OCI-LY1 (cell line): Measurements from ENCODE around the gene DPP4.

Experiments used
- H2AFZ ChIP-seq: fragments of 200-600 bp; sonication (generic), shearing (Covaris generic); 2 replicates; pipeline ENCODE4 v1.6.0; 2014; ENCODE audit warnings: antibody characterized with exemption, mild to moderate bottlenecking, low read length
- H3F3A ChIP-seq: fragments of 200-600 bp; sonication (generic), shearing (Covaris generic); 2 replicates; pipeline ENCODE4 v1.6.0; 2014; ENCODE audit warnings: mild to moderate bottlenecking, antibody characterized with exemption, low read length, moderate library complexity; ENCODE audit not compliant: insufficient read depth
- H3K27ac ChIP-seq: fragments of 200-600 bp; sonication (generic); 2 replicates; pipeline ENCODE4 v1.5.1; 2014; ENCODE audit warnings: low read length, mixed run types, mild to moderate bottlenecking, low read depth; ENCODE audit not compliant: poor library complexity, severe bottlenecking
- H3K27me3 ChIP-seq: fragments of 200-600 bp; sonication (generic); 2 replicates; pipeline ENCODE4 v1.6.0; 2014; ENCODE audit warnings: antibody characterized with exemption, mild to moderate bottlenecking, low read length, moderate library complexity; ENCODE audit not compliant: insufficient read depth
- H3K36me3 ChIP-seq: fragments of 200-600 bp; sonication (generic); 2 replicates; pipeline ENCODE4 v1.6.1; 2014; ENCODE audit warnings: mild to moderate bottlenecking, antibody characterized with exemption, low read length, moderate library complexity, mixed read lengths; ENCODE audit not compliant: insufficient read depth
- H3K4me1 ChIP-seq: fragments of 200-600 bp; sonication (generic); 2 replicates; pipeline ENCODE4 v1.5.1; 2014; ENCODE audit warnings: mild to moderate bottlenecking, low read length, moderate library complexity; ENCODE audit not compliant: insufficient read depth, severe bottlenecking
- H3K4me2 ChIP-seq: fragments of 200-600 bp; sonication (generic), shearing (Covaris generic); 2 replicates; pipeline ENCODE4 v1.6.1; 2014; ENCODE audit warnings: low read length
- H3K4me3 ChIP-seq: fragments of 200-600 bp; sonication (generic); 2 replicates; pipeline ENCODE4 v1.5.1; 2014; ENCODE audit warnings: low read length, low read depth, mild to moderate bottlenecking, mixed read lengths; ENCODE audit not compliant: poor library complexity, severe bottlenecking
- H3K79me2 ChIP-seq: fragments of 200-600 bp; shearing (Covaris generic); 2 replicates; pipeline ENCODE4 v1.6.1; 2016; ENCODE audit warnings: mixed run types, low read length, mixed read lengths; ENCODE audit not compliant: insufficient read depth
- H3K9ac ChIP-seq: fragments of 200-600 bp; sonication (generic), shearing (Covaris generic); 2 replicates; pipeline ENCODE4 v1.6.1; 2014; ENCODE audit warnings: mild to moderate bottlenecking, low read length, mixed read lengths
- H3K9me2 ChIP-seq: fragments of 200-600 bp; sonication (generic), shearing (Covaris generic); 2 replicates; pipeline ENCODE4 v1.6.1; 2014; ENCODE audit warnings: low read depth, mild to moderate bottlenecking, low read length, mixed read lengths
- H3K9me3 ChIP-seq: fragments of 200-600 bp; shearing (Covaris generic); 2 replicates; pipeline ENCODE4 v1.6.1; 2014; ENCODE audit warnings: low read length, mixed read lengths
- H4K20me1 ChIP-seq: fragments of 200-600 bp; sonication (generic), shearing (Covaris generic); 2 replicates; pipeline ENCODE4 v1.6.0; 2016; ENCODE audit warnings: mild to moderate bottlenecking, low read length; ENCODE audit not compliant: insufficient read depth
- CTCF ChIP-seq: fragments of 200-600 bp; sonication (generic), shearing (Covaris generic); IDR thresholded peaks from 2 replicates; pipeline ENCODE4 v1.5.1; 2017; ENCODE audit warnings: mild to moderate bottlenecking, antibody characterized with exemption, low read length, moderate library complexity, mixed read lengths
- EZH2 ChIP-seq: fragments of 200-600 bp; sonication (generic), shearing (Covaris generic); IDR thresholded peaks from 2 replicates; pipeline ENCODE4 v1.8.0; 2017; ENCODE audit warnings: borderline replicate concordance, mixed run types, mild to moderate bottlenecking, antibody characterized with exemption, low read length, moderate library complexity, mixed read lengths

DPP4 gene

GRCh38 chr2:162092008-162092390 lies 18.0 kb upstream of the DPP4 start:
- H4K20me1 ChIP-seq: no peaks in the 10 kb centered on the region
- H3K27me3 ChIP-seq: no peaks in the 10 kb centered on the region
- H2AFZ ChIP-seq: no peak overlapping the region
- TF ChIP-seq EZH2 (no peak), CTCF (no peak)
- no peaks in the 10 kb centered on the region for H3K4me1 ChIP-seq
- H3F3A ChIP-seq: no peaks in the 10 kb centered on the region
- no peak overlapping the region for H3K4me3 ChIP-seq
- no peak overlapping the region for H3K9ac ChIP-seq
- no peaks in the 10 kb centered on the region for H3K79me2 ChIP-seq
- no peak overlapping the region for H3K4me2 ChIP-seq
- no peak overlapping the region for H3K27ac ChIP-seq
- H3K9me3 ChIP-seq: no peaks in the 10 kb centered on the region
- H3K36me3 ChIP-seq: no peaks in the 10 kb centered on the region
- H3K9me2 ChIP-seq: no peaks in the 10 kb centered on the region

- Histone ChIP-seq H3K4me3 (no peak overlapping the region), H4K20me1 (no peaks in the 10 kb centered on the region), H3K27ac (no peak overlapping the region), H3K9me2 (no peaks in the 10 kb centered on the region), H3K79me2 (no peaks in the 10 kb centered on the region), H3K9me3 (no peaks in the 10 kb centered on the region), H3K36me3 (no peaks in the 10 kb centered on the region), H3F3A (no peaks in the 10 kb centered on the region), H3K4me1 (no peaks in the 10 kb centered on the region), H3K4me2 (no peak overlapping the region), H2AFZ (no peak overlapping the region), H3K9ac (no peak overlapping the region), H3K27me3 (no peaks in the 10 kb centered on the region)
- TF ChIP-seq CTCF (no peak), EZH2 (no peak)
Observed at GRCh38 chr2:162091325-162092007, 17.5 kb upstream of the DPP4 start.

GRCh38 chr2:162090109-162090508 lies 16.1 kb upstream of the DPP4 start:
- Histone ChIP-seq H3K79me2 (no peaks in the 10 kb centered on the region), H3K27me3 (no peaks in the 10 kb centered on the region), H4K20me1 (no peaks in the 10 kb centered on the region), H3K4me1 (no peaks in the 10 kb centered on the region), H3K9ac (no peak overlapping the region), H2AFZ (no peak overlapping the region), H3K36me3 (no peaks in the 10 kb centered on the region), H3K4me3 (no peak overlapping the region), H3F3A (no peaks in the 10 kb centered on the region), H3K9me3 (no peaks in the 10 kb centered on the region), H3K4me2 (no peak overlapping the region), H3K27ac (no peak overlapping the region), H3K9me2 (no peaks in the 10 kb centered on the region)
- TF ChIP-seq EZH2: no peak
- TF ChIP-seq CTCF: no peak
